GM20000 (cell line): Measurements from ENCODE around the gene ZNF865.

Source experiments
- DNase-seq: peaks from one replicate; pipeline ENCODE4 v3.0.0; 2012; ENCODE audit warnings: low spot score
- TF ChIP-seq, protein P1 (sequence below): IDR thresholded peaks from 2 replicates; pipeline ENCODE4 v1.5.1; 2012; ENCODE audit warnings: mild to moderate bottlenecking, control low read depth; ENCODE audit errors: extremely low read depth, missing control alignments

Gene ZNF865

DNA sequence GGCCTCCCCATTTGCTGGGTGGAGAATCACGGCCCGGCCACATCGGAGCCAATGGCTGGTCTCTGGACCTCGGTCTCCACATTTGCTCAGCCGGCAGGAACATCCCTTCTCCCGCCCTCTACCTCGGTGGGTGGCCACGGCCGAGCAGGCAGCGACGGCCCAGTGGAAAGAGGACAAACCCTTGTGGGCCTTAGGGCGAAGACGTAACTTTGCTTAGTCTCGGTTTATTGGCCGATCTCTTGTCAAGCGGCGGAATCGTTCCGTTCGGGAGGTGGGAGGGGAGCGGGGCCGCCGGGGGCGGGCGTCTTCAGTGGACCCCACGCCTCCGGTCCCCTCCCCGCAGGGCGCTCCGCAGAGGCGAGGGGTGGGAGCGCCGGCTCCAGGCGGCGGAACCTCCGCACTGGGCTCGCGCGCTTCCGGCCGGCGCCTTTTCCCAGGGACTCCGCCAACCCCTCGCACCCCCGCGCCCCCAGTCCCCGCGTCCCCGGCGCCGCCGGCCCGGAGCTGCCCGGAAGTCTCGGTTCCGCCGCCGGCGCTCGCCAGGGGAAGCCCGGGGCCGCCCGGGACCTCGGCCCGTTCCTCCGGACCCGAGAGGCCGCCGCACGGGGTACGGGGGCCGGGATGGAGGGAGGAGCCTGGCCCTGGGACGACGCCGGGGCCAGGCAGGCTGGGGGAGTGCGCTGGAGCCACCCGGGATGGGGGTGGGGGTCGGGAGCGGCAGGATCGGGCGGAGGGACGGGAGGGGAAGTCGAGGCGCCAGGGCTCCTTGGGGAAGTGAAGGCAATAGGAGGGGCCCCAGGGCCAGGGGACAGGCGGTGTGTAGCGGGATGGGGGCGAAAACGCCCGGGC lies 35.4 kb downstream of the ZNF865 start, which contains the start of gene ZNF580:
Gene ZNF580, plus strand, starts transcription at position 426 of the 849 bp plus-strand sequence. CDS start 1,507 bp downstream, outside the sequence.
- peak; percentile 81 for DNase-seq
- TF ChIP-seq, protein P1, sequence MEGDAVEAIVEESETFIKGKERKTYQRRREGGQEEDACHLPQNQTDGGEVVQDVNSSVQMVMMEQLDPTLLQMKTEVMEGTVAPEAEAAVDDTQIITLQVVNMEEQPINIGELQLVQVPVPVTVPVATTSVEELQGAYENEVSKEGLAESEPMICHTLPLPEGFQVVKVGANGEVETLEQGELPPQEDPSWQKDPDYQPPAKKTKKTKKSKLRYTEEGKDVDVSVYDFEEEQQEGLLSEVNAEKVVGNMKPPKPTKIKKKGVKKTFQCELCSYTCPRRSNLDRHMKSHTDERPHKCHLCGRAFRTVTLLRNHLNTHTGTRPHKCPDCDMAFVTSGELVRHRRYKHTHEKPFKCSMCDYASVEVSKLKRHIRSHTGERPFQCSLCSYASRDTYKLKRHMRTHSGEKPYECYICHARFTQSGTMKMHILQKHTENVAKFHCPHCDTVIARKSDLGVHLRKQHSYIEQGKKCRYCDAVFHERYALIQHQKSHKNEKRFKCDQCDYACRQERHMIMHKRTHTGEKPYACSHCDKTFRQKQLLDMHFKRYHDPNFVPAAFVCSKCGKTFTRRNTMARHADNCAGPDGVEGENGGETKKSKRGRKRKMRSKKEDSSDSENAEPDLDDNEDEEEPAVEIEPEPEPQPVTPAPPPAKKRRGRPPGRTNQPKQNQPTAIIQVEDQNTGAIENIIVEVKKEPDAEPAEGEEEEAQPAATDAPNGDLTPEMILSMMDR: no peak

DNA sequence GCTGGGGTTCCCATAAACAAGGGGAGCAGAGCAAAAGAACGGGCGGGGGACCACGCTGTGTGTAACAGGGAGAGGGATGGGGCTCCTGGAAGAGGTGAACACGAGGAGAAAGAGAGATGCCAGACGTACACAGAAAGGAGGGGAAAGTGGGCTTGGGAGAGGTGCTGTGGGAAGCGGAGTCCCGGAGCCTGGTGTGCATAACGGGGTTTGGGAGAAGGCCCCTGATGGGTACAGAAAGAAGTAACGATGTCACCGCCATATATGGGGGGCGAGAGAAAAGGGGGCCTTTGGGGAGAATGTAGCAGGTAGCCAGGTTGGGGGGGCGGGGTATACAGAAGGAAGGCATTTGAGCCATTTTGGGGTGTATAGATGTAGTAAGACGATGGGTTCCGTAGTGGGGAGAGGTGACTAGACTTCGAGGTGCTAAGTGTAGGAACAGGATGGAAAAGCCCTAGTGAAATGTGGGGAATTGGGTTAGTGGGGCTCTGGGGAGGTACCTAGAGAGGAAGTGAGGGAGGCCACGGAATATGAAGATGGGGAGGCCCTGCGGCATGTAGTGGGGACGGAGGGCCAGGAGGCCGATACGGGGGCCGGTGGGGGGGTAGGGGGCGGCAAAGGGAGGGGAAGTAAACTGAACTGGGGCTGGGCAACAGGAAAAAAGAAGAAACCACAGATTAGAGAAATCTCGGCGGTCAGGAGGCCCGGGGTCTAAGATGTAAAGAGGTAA lies 36.1 kb downstream of the ZNF865 start:
- DNase-seq: peak; percentile 62
- TF ChIP-seq, protein P1: no peak

DNA sequence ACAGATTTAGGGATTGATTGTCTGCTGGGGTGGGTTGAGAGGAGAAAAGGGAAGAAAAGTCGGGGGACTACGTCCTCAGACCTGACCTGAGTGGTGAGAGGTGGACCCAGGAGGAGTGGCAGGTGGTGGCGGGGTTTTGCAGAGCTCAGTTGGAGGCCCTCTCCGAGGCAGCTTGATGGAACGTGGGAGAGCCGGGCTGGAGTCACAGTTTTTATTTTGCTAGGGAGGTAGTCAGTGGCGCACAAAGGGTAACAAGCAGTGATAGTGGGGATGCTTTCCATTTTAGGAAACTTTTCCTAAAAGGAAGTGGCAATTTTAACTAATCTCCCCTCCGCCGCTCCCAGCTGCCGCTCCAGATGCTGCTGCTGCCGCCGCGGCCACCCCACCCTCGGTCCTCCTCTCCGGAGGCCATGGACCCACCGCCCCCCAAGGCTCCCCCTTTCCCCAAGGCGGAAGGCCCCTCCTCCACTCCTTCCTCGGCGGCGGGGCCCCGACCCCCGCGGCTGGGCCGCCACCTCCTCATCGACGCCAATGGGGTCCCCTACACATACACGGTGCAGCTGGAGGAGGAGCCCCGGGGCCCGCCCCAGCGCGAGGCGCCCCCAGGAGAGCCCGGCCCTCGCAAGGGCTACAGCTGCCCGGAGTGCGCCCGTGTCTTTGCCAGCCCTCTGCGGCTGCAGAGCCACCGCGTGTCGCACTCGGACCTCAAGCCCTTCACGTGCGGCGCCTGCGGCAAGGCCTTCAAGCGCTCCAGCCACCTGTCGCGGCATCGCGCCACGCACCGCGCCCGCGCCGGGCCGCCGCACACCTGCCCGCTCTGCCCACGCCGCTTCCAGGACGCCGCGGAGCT lies 36.9 kb downstream of the ZNF865 start:
- TF ChIP-seq, protein P1: no peak
- no peak for DNase-seq

DNA sequence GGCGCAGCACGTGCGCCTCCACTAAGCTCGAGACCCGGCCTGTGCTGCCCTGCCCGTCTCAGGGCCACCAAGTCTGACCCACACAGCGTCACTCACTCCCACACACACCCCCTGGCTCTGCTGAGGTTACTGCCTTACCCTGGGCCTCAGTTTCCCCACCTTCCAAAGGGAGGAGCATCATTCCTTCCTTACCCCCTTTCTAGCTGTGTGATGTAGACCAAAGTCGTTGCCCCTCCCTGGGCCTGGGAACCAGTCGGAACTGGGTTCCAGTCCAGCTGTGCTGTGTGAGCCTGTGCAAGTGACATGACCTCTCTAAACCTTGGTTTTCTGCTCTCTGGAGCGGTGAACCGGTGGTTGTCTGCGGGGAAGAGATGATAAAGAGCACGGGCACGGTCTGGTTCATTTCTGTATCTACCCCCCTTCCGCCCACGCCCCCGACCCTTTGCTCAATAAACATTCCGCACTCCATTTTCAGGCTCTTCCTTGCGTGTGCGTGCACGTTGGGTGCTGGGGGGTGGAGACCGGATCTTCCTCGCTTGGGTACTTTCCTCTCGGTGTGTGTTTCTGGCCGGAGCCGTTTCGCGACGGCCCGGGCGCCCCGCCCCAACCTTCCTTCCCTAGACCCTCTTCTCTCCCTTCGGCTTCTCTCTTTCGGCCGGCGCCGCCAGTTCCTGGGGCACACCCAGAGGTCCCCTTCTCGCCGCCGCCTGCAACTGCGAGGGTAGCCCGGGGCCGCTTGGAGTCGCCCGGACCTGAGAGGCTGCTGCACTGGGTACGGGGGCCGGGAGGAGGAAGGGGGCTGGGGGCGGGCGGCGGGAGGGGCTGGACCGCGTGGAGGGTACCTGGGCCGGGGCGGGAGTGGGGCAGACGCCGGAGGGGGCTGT lies 37.8 kb downstream of the ZNF865 start, which contains the start of gene ZNF581:
Gene ZNF581, plus strand, starts transcription at position 647 of the 884 bp plus-strand sequence. CDS start 923 bp downstream, outside the sequence.
- peak; percentile 90 for DNase-seq

DNA sequence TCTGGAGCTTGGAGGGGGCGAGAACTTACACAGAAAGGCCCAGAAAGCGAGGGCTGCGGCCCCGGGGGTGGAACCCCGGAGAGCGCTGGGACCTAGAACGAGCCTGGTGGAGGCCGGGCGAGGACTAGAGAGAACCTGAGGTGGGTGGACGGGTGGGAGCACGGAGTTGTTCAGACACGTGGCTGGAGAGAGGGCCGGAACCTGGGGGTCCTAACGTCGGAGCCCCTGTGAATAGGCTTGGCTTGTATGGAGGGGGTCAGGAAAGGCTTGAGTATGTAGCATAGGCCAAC lies 38.4 kb downstream of the ZNF865 start:
- no peak for DNase-seq
- TF ChIP-seq, protein P1: no peak

More for the DNA sequence above, 37.8 kb downstream of the ZNF865 start, which contains the start of gene ZNF581:
- TF ChIP-seq, protein P1: no peak

DNA sequence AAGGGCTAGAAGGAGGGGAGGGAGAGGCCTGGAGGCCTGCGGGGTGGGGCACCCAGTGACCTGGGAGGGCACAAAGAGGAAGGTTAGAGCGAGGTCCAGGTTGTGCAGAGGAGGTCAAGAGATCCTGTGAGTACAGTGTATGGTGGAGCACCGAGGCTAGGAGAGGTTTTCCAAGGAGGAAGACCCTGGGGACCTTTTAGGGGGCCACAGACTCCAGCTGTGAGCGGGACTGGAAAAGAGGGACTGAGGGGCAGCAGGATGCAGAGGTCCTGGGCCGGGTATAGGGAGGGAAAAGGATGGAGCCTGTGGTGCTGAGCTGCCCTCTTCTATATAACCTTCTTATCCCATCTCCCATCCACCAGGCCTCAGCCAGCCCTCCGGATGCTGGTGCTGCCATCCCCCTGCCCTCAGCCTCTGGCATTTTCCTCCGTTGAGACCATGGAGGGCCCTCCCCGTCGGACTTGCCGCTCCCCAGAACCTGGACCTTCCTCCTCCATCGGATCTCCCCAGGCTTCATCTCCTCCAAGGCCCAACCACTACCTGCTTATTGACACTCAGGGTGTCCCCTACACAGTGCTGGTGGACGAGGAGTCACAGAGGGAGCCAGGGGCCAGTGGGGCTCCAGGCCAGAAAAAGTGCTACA lies 38.9 kb downstream of the ZNF865 start:
- DNase-seq: no peak
- TF ChIP-seq, protein P1: no peak
